ENCODE results near the gene HMGCL.

Gene HMGCL

GRCh38 chr1:23814016-23814415 lies 11.2 kb downstream of the HMGCL start:
- TF ChIP-seq CTCF (IDR thresholded peaks at IDR 0.05; ENCODE audit: low read depth, low read length) = no peak
- Histone ChIP-seq H3K9me3 (no peaks in the 10 kb centered on the region), H3K4me1 (no peaks in the 10 kb centered on the region), H3K27me3 (no peaks in the 10 kb centered on the region), H3K4me3 (ENCODE audit: low read depth, low read length) (no peak overlapping the region), H3K36me3 (no peaks in the 10 kb centered on the region)
- DNase-seq = no peak

- DNase-seq = no peak
- no peaks in the 10 kb centered on the region for H3K36me3 ChIP-seq
Observed at GRCh38 chr1:23810818-23811540, 14.2 kb downstream of the HMGCL start.

GRCh38 chr1:23809751-23810171 lies 15.5 kb downstream of the HMGCL start:
- no peaks in the 10 kb centered on the region for H3K9me3 ChIP-seq
- peak; percentile 76 for DNase-seq
- H3K36me3 ChIP-seq = no peaks in the 10 kb centered on the region
- peak; percentile 77 for TF ChIP-seq CTCF (IDR thresholded peaks at IDR 0.05; ENCODE audit: low read depth, low read length)
- H3K4me3 ChIP-seq (ENCODE audit: low read depth, low read length) = no peak overlapping the region
- no peaks in the 10 kb centered on the region for H3K27me3 ChIP-seq
- no peaks in the 10 kb centered on the region for H3K4me1 ChIP-seq

More at GRCh38 chr1:23810818-23811540, 14.2 kb downstream of the HMGCL start:
- no peaks in the 10 kb centered on the region for H3K27me3 ChIP-seq
- no peaks in the 10 kb centered on the region for H3K4me1 ChIP-seq
- peak; percentile 56 for TF ChIP-seq CTCF (IDR thresholded peaks at IDR 0.05; ENCODE audit: low read depth, low read length)
- H3K4me3 ChIP-seq (ENCODE audit: low read depth, low read length) = no peak overlapping the region
- H3K9me3 ChIP-seq = no peaks in the 10 kb centered on the region

GRCh38 chr1:23807453-23807852 lies 17.8 kb downstream of the HMGCL start:
- TF ChIP-seq CTCF (IDR thresholded peaks at IDR 0.05; ENCODE audit: low read depth, low read length) = no peak
- DNase-seq = no peak
- Histone ChIP-seq H3K4me1 (no peaks in the 10 kb centered on the region), H3K27me3 (no peaks in the 10 kb centered on the region), H3K9me3 (no peaks in the 10 kb centered on the region), H3K4me3 (ENCODE audit: low read depth, low read length) (no peak overlapping the region), H3K36me3 (no peaks in the 10 kb centered on the region)

GRCh38 chr1:23806280-23806679 lies 18.9 kb downstream of the HMGCL start:
- no peak for DNase-seq
- H3K4me1 ChIP-seq = no peaks in the 10 kb centered on the region
- H3K9me3 ChIP-seq = no peaks in the 10 kb centered on the region
- no peak overlapping the region for H3K4me3 ChIP-seq (ENCODE audit: low read depth, low read length)
- no peak for TF ChIP-seq CTCF (IDR thresholded peaks at IDR 0.05; ENCODE audit: low read depth, low read length)
- H3K27me3 ChIP-seq = no peaks in the 10 kb centered on the region
- no peaks in the 10 kb centered on the region for H3K36me3 ChIP-seq

GRCh38 chr1:23805025-23805424 lies 20.2 kb downstream of the HMGCL start:
- Histone ChIP-seq H3K9me3 (no peaks in the 10 kb centered on the region), H3K4me3 (ENCODE audit: low read depth, low read length) (no peak overlapping the region), H3K27me3 (no peaks in the 10 kb centered on the region), H3K36me3 (no peaks in the 10 kb centered on the region), H3K4me1 (no peaks in the 10 kb centered on the region)
- no peak for TF ChIP-seq CTCF (IDR thresholded peaks at IDR 0.05; ENCODE audit: low read depth, low read length)
- DNase-seq = no peak

All from BE2C (cell line).